LNCaP clone FGC (cell line): Measurements from ENCODE around the gene SIK3.

Experiments used
- DNase-seq: peaks from one replicate; pipeline ENCODE4 v3.0.0-alpha.2; 2011; ENCODE audit warnings: low read depth
- H3K4me3 ChIP-seq: 2 replicates; pipeline ENCODE4 v1.5.1; 2011; ENCODE audit warnings: mild to moderate bottlenecking, low read depth, low read length, control low read depth
- TF ChIP-seq, protein P1 (sequence below): IDR thresholded peaks from 2 replicates; pipeline ENCODE4 v1.5.1; 2012; ENCODE audit warnings: mild to moderate bottlenecking; ENCODE audit not compliant: control insufficient read depth, insufficient read depth; ENCODE audit errors: extremely low read depth

Gene SIK3

DNA sequence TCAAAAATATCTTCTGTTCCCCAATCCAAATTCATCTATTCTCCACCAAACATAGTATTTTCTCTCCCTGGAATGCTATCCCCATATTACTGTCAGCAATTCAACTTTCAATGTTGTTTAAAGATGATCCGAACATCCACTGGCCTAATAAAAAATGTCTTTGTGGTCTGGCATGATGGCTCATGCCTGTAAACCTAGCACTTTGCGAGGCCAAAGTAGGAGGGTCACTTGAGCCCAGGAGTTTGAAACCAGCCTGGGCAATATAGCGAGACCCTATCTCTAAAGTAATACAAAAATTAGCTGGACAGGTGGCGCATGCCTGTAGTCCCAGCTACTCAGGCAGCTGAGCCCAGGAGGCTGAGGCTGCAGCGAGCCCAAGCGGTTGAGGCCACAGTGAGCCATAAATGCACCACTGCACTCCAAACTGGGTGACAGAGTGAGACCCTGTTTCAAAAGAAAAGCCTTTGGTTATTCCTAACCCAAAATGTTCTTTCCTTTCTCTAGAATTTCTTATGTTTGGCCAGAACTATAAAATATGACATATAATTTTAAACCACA is 29.8 kb downstream of the SIK3 start:
- no peak overlapping the region for H3K4me3 ChIP-seq
- DNase-seq: no peak
- TF ChIP-seq, protein P1, sequence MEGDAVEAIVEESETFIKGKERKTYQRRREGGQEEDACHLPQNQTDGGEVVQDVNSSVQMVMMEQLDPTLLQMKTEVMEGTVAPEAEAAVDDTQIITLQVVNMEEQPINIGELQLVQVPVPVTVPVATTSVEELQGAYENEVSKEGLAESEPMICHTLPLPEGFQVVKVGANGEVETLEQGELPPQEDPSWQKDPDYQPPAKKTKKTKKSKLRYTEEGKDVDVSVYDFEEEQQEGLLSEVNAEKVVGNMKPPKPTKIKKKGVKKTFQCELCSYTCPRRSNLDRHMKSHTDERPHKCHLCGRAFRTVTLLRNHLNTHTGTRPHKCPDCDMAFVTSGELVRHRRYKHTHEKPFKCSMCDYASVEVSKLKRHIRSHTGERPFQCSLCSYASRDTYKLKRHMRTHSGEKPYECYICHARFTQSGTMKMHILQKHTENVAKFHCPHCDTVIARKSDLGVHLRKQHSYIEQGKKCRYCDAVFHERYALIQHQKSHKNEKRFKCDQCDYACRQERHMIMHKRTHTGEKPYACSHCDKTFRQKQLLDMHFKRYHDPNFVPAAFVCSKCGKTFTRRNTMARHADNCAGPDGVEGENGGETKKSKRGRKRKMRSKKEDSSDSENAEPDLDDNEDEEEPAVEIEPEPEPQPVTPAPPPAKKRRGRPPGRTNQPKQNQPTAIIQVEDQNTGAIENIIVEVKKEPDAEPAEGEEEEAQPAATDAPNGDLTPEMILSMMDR: no peak

- TF ChIP-seq, protein P1: no peak
- no peak overlapping the region for H3K4me3 ChIP-seq
- DNase-seq: no peak
Measured at GRCh38 chr11:117066959-117067358, 31.3 kb downstream of the SIK3 start.

DNA sequence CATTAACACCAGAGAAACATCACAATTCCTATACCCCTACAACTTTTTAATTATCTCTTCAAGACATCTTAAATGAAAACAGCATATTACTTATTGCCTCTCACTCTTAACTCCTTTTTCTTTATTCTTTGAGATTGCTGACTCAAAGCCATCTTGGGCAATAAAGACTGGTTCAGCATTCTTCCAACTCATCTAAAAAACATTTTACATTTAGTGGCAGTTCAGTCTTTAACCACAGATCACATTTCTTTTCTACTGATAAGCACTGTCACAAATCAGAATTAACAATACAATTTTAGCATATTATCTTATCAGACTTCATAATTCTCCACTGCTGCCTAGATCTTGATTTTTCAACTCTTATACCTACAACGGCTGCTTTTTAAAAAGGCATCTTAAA is 34.0 kb downstream of the SIK3 start:
- no peak overlapping the region for H3K4me3 ChIP-seq
- no peak for DNase-seq
- TF ChIP-seq, protein P1: no peak

DNA sequence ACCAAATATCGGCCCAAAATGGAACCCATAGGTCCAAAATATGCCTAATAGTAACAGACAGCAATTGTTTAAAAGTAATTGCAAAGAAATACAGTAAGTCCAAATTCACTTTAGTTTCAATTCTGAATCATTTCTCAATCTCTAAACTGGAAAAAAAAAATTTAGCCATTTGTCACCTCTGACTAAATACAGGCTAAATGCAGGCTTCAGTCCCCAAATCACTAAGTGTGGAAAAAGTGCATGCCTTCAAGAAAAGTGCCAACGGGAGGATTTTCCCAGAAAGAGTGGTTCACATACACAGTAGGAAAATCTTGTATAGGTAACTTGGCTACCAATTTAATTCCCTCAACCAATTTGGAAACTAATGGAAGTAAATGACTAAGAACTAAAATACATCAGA is 35.7 kb downstream of the SIK3 start:
- TF ChIP-seq, protein P1: no peak
- DNase-seq: no peak
- no peak overlapping the region for H3K4me3 ChIP-seq

DNA sequence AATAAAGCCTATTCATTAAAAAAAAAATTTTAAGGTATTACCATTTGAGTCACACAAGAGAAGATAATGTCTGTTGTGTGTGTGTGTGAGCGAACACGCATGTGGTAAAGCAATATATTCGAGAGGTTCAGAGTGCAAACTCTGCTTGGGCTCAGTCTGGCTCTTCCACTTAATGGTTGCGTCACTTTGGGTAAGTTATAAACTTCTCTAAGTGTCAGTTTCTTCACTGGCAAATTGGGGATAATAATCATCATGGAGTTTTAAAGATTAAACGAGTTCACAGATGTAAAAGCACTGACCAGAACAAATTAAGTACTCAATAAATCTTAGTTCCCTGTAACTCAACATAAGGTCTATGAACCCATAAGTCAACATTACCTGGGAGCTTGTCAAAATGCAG is 37.0 kb downstream of the SIK3 start:
- TF ChIP-seq, protein P1: no peak
- DNase-seq: no peak
- H3K4me3 ChIP-seq: no peak overlapping the region

DNA sequence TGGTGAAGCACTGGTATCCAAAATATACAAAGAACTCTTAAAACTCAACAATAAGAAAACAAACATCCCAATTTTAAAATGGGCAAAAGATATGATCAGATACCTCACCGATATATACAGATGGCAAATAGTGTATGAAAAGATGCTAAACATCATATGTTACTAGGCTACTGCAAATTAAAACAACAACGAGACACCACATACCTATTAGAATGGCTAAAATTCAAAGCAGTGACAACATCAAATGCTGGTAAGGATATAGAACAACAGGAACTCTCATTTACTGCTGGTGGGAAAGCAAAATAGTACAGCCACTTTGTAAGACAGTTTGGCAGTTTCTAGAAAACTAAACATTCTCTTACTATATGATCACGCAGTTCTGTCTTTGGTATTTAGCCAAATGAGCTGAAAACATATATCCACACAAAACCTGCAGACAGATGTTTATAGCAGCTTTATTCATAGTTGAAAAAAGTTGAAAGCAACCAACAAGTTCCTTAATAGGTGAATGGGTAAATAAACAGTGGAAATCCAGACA is 38.5 kb downstream of the SIK3 start:
- no peak overlapping the region for H3K4me3 ChIP-seq
- no peak for DNase-seq
- TF ChIP-seq, protein P1: no peak

- TF ChIP-seq, protein P1: no peak
- no peak overlapping the region for H3K4me3 ChIP-seq
- DNase-seq: no peak
Measured at GRCh38 chr11:117058761-117059261, 39.4 kb downstream of the SIK3 start.
